GM18519 (cell line): ENCODE results near the gene EPC1.
"Not testable (repeated sequence)": the region's sequence is repeated elsewhere in the genome, so short reads cannot be mapped to it uniquely, and the experiment has no call there.

Experiments used
- ATAC-seq: cut with Tn5 transposase; IDR thresholded peaks from one replicate; pipeline ENCODE4 v1.9.1; 2021; ENCODE audit warnings: mild to moderate bottlenecking, moderate library complexity; ENCODE audit not compliant: unreplicated experiment, low FRiP score

EPC1 gene

GRCh38 chr10:32298075-32298812 is 48.7 kb downstream of the EPC1 start:
- ATAC-seq, result no peak

GRCh38 chr10:32295027-32295426 is 51.9 kb downstream of the EPC1 start:
- no peak for ATAC-seq

- ATAC-seq, result no peak
Observed at GRCh38 chr10:32293581-32293980, 53.4 kb downstream of the EPC1 start.

GRCh38 chr10:32279795-32280194 is 67.2 kb downstream of the EPC1 start:
- no peak for ATAC-seq

- ATAC-seq, result no peak
Observed at GRCh38 chr10:32273336-32273735, 73.6 kb downstream of the EPC1 start.

- no peak for ATAC-seq
Observed at GRCh38 chr10:32271617-32272016, 75.3 kb downstream of the EPC1 start.

- ATAC-seq, result no peak
Observed at GRCh38 chr10:32269343-32270100, 77.4 kb downstream of the EPC1 start.

GRCh38 chr10:32268788-32269187 is 78.2 kb downstream of the EPC1 start:
- no peak for ATAC-seq

GRCh38 chr10:32266979-32267378 is 80.0 kb downstream of the EPC1 start:
- no peak for ATAC-seq

GRCh38 chr10:32266566-32266965 is 80.4 kb downstream of the EPC1 start:
- ATAC-seq, result no peak

GRCh38 chr10:32265756-32266155 is 81.2 kb downstream of the EPC1 start:
- ATAC-seq, result no peak

GRCh38 chr10:32263300-32263699 is 83.7 kb downstream of the EPC1 start:
- ATAC-seq, result no peak

GRCh38 chr10:32259551-32259950 is 87.4 kb downstream of the EPC1 start:
- ATAC-seq, result no peak

GRCh38 chr10:32256613-32257437 is 90.1 kb downstream of the EPC1 start:
- no peak for ATAC-seq

- no peak for ATAC-seq
Observed at GRCh38 chr10:32253821-32254220, 93.1 kb downstream of the EPC1 start.

GRCh38 chr10:32253276-32253675 is 93.7 kb downstream of the EPC1 start:
- ATAC-seq, result no peak

- not testable (repeated sequence) for ATAC-seq
Observed at GRCh38 chr10:32250489-32250888, 96.5 kb downstream of the EPC1 start.

- ATAC-seq, result no peak
Observed at GRCh38 chr10:32246685-32247084, 100.3 kb downstream of the EPC1 start.

GRCh38 chr10:32245760-32246159 is 101.2 kb downstream of the EPC1 start:
- no peak for ATAC-seq

- no peak for ATAC-seq
Observed at GRCh38 chr10:32244421-32245207, 102.3 kb downstream of the EPC1 start.
